ENCODE measurements around the gene SPPL3. TPM values are rescaled to one million over a fixed set of nuclear protein-coding genes. Genes with fewer than 3 reads are reported as not detected.

The SPPL3 gene
- total and polyA plus RNA-seq, 7 experiments from 2014 or later, result 22.8 to 51.8 (median 47.5) TPM

DNA sequence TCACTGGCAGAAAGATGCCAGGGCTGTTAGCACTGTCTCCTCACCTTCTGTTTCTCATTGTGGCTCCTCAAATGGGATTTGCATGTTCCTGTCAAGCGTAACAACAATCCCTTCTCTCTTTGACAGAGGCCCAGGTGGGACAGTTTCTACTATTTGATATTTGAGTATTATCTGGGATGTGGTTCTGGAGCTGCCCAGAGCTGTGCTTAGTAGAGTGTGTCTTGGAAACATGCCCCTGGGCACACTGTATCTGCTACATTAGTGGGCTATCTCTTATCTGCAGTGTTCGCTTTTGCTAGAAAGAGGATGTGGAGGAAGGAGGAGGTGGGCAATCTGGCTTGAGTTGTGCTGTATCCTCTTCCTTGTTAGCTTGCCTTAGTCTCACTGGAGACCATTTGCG lies 182.3 kb downstream of the SPPL3 start:
- ATAC-seq, result no peak
- Histone ChIP-seq H3K4me1 (ENCODE audit: control insufficient read depth in 2 of 2, insufficient read depth in 2 of 2, low read length in 2 of 2) (peaks cover 12 to 13% of the 10 kb centered on the region in 2 donors), H3K27ac (ENCODE audit: low read depth, low read length) (no peak overlapping the region), H3K9me3 (ENCODE audit: control insufficient read depth in 2 of 3, low read length in 3 of 3) (no peaks in the 10 kb centered on the region), H3K36me3 (ENCODE audit: control insufficient read depth in 2 of 3, insufficient read depth in 3 of 3, low read length in 3 of 3) (peaks cover 2 to 60% (median 13%) of the 10 kb centered on the region in 3 experiments), H3K4me3 (ENCODE audit: low read length) (no peak overlapping the region), H3K27me3 (ENCODE audit: control insufficient read depth in 2 of 2, insufficient read depth in 2 of 2, low read length in 2 of 2) (no peaks in the 10 kb centered on the region)
- CTCF ChIA-PET, result no interaction called here
- POLR2A ChIA-PET, result no interaction called here
- H3K36me3 Mint-ChIP-seq, result peaks cover 13 to 51% (median 18%) of the 10 kb centered on the region in 5 donors
- no peak overlapping the region for H3K27ac Mint-ChIP-seq
- H3K4me3 Mint-ChIP-seq, result no peak overlapping the region
- no peak for DNase-seq
- no peaks in the 10 kb centered on the region for H3K27me3 Mint-ChIP-seq
- no peaks in the 10 kb centered on the region for H3K9me3 Mint-ChIP-seq
- H3K4me1 Mint-ChIP-seq, result peaks cover 19 to 40% (median 34%) of the 10 kb centered on the region in 7 donors
- intact Hi-C loops (cut with micrococcal nuclease), result no loop called here

DNA sequence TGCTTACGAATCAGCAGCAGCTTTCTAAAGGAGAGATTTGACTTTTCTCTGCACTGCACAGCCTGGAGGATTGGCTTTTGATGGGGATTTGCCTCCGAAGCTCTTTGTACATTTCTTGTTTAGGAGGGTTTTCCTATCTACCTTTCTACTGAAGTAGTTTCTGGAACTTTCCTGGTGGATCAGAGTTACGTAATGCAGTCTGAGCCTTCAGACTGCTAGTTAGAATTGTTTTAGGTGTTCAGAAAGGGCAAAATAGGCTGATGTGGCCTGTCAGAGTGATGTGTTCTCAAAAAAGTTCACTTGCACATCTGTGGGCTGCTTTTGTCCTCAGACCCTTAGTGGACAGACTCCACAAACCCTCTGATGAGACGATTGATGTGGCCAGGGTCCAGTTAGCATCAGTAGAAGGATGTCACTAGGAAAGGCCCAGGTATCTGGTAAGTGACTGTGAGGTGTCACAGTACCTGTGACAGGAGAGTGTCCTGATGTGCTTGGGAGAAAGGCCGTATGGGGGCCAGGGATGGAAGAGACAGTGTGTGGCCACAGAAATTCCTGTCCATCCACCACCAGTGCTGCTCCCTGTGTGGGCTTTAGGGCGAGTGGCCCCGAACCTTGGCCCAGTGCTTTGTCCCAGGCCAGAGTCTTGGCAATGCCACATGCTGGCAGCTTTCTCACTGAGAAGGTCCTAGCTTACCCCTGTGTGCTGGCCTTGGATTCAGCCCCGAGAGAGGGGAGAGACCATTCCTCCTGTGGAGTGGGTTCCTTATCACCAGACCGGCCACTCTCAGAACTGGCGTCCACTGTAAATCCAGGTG lies 183.0 kb downstream of the SPPL3 start:
- POLR2A ChIA-PET, result no interaction called here
- Histone ChIP-seq H3K4me1 (ENCODE audit: control insufficient read depth in 2 of 2, insufficient read depth in 2 of 2, low read length in 2 of 2) (peaks cover 7 to 8% of the 10 kb centered on the region in 2 donors), H3K27ac (ENCODE audit: low read depth, low read length) (no peak overlapping the region), H3K27me3 (ENCODE audit: control insufficient read depth in 2 of 2, insufficient read depth in 2 of 2, low read length in 2 of 2) (no peaks in the 10 kb centered on the region), H3K36me3 (ENCODE audit: control insufficient read depth in 2 of 3, insufficient read depth in 3 of 3, low read length in 3 of 3) (peaks cover 6 to 67% (median 19%) of the 10 kb centered on the region in 3 experiments), H3K4me3 (ENCODE audit: low read length) (no peak overlapping the region), H3K9me3 (ENCODE audit: control insufficient read depth in 2 of 3, low read length in 3 of 3) (no peaks in the 10 kb centered on the region)
- Mint-ChIP-seq H3K27ac (no peak overlapping the region), H3K27me3 (no peaks in the 10 kb centered on the region), H3K9me3 (no peaks in the 10 kb centered on the region), H3K4me3 (no peak overlapping the region), H3K36me3 (peaks cover 18 to 58% (median 20%) of the 10 kb centered on the region in 5 donors), H3K4me1 (peaks cover 13 to 36% (median 28%) of the 10 kb centered on the region in 7 donors)
- CTCF ChIA-PET, result interaction anchor here (1.5 kb wide), 1 partner anchor 10 kb away, joined by 3 read pairs; no protein-coding TSS in a partner anchor
- DNase-seq (no peak), ATAC-seq (no peak)
- intact Hi-C loops (cut with micrococcal nuclease), result no loop called here

DNA sequence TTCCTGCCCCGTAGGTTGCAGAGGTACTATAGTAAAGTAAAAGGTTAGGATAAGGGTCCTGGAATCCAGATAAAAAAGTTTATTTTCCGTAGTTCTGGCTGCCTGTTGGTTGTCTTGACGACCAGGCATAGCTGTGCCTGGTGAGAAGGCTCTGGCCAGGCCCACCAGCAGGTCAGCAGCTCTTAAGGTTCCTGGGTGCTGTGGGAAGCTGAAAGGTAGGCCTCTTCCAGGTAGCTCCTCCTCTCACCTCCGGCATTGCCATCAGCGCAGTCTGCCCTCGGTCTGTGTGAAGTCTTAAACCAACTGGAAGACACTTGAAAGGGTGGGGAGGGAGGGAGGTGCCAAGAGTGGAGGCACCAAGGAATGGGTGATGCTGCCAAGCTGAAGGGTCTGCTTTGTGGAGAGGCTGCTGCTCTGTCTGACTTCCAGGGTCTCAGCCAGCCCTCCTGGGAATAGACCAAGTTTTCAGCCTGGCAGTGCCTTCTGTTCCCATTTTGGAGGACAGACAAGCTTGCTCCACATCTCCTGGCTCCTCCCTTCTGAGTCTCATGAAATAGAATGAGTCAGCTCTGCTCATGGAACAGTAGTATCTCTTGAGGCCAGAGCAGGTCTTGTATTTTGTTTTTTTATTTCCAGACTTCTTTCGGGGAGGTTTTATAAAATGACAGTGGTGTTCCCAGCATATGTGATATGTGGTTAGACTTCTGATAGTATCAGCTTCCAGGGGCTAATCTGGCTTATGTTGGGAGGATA lies 183.7 kb downstream of the SPPL3 start:
- no peak overlapping the region for H3K27ac ChIP-seq (ENCODE audit: low read depth, low read length)
- peaks cover 12 to 31% (median 24%) of the 10 kb centered on the region in 7 donors for H3K4me1 Mint-ChIP-seq
- H3K4me1 ChIP-seq (ENCODE audit: control insufficient read depth in 2 of 2, insufficient read depth in 2 of 2, low read length in 2 of 2), result peaks cover 5 to 7% of the 10 kb centered on the region in 2 donors
- ATAC-seq (peak; percentile 46), DNase-seq (no peak)
- no peak overlapping the region for H3K27ac Mint-ChIP-seq
- ChIA-PET POLR2A (interaction anchor here (0.9 kb wide), 1 partner anchor 13 kb away, joined by 3 read pairs; no protein-coding TSS in a partner anchor), CTCF (interaction anchor here (1.5 kb wide), 1 partner anchor 9 kb away, joined by 3 read pairs; no protein-coding TSS in a partner anchor)
- H3K9me3 Mint-ChIP-seq, result no peaks in the 10 kb centered on the region
- H3K27me3 ChIP-seq (ENCODE audit: control insufficient read depth in 2 of 2, insufficient read depth in 2 of 2, low read length in 2 of 2), result no peaks in the 10 kb centered on the region
- no peaks in the 10 kb centered on the region for H3K27me3 Mint-ChIP-seq
- peaks cover 6 to 73% (median 22%) of the 10 kb centered on the region in 3 experiments for H3K36me3 ChIP-seq (ENCODE audit: control insufficient read depth in 2 of 3, insufficient read depth in 3 of 3, low read length in 3 of 3)
- H3K9me3 ChIP-seq (ENCODE audit: control insufficient read depth in 2 of 3, low read length in 3 of 3), result no peaks in the 10 kb centered on the region
- H3K4me3 ChIP-seq (ENCODE audit: low read length), result no peak overlapping the region
- H3K36me3 Mint-ChIP-seq, result peaks cover 19 to 62% (median 21%) of the 10 kb centered on the region in 5 donors
- intact Hi-C loops (cut with micrococcal nuclease), result no loop called here
- H3K4me3 Mint-ChIP-seq, result no peak overlapping the region

DNA sequence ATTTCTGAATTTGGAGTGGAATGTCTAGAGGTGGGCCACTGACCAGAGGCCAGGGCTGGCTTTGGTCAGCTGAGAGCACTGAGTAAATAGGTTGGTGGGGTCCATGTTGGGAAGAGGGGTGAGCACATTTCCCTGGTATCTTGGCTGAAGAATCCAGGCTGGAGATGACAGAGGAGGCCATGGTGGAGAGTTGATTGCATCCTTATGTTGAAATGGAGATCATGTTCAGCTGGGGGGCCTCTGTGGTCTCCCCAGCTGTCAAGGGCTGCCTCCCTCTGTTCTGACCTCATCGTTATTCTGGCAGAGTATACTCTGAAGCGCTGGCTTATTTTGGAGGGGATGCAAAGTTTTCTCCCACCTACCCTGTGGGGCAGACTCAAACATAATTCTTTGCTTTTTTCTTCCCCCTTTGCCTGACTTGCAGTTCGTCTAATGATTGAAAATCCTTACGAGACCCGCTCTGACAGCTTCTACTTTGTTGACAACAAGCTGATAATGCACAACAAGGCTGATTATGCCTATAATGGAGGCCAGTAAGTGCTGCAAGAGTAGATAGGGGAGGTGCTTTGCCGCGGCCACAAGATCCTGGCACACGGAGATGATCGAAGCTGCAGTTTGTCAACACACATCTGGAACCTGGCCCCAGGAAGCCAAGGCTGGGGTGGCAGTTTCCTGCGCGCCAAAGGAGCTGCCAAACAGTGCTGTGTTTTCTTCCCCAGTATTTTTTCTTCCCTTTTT lies 184.5 kb downstream of the SPPL3 start:
- H3K4me3 Mint-ChIP-seq, result no peak overlapping the region

DNA sequence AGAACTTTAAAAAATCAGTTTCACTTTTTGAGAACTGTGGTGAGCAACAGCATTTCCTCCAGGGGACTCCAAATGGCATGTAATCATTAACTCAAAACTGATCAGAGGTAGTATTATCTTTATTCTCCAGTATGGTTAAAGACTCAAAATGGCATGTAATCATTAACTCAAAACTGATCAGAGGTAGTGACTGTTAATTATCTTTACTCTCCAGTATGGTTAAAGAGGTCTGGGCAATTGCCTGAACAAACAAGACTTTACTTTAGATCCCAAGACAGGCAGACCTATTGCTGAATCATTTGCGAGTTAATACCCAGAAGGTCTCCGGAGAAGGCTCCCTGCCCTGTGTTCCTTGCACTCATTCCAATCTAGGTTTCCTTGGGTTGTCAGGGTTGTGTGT lies 185.1 kb downstream of the SPPL3 start:
- H3K9me3 ChIP-seq (ENCODE audit: control insufficient read depth in 2 of 3, low read length in 3 of 3), result no peaks in the 10 kb centered on the region
- H3K4me1 ChIP-seq (ENCODE audit: control insufficient read depth in 2 of 2, insufficient read depth in 2 of 2, low read length in 2 of 2), result no peaks in the 10 kb centered on the region
- Mint-ChIP-seq H3K4me3 (no peak overlapping the region), H3K9me3 (no peaks in the 10 kb centered on the region), H3K4me1 (peaks cover 7 to 22% (median 16%) of the 10 kb centered on the region in 7 donors), H3K27me3 (no peaks in the 10 kb centered on the region), H3K27ac (peak overlapping the region in 2 of 9 donors; percentile 11 to 53), H3K36me3 (peaks cover 19 to 65% (median 25%) of the 10 kb centered on the region in 5 donors)
- no peak for ATAC-seq
- ChIA-PET POLR2A (interaction anchor here (0.6 kb wide), 1 partner anchor 200 kb away, joined by 7 read pairs; no protein-coding TSS in a partner anchor), CTCF (no interaction called here)
- H3K36me3 ChIP-seq (ENCODE audit: control insufficient read depth in 2 of 3, insufficient read depth in 3 of 3, low read length in 3 of 3), result peaks cover 6 to 82% (median 22%) of the 10 kb centered on the region in 3 experiments
- no peak overlapping the region for H3K4me3 ChIP-seq (ENCODE audit: low read length)
- intact Hi-C loops (cut with micrococcal nuclease), result loop anchor here in 1 of 2 donors (10.0 kb wide), 1 partner anchor 256 kb away; the partner anchor contains the start of gene HNF1A
- DNase-seq, result no peak
- H3K27ac ChIP-seq (ENCODE audit: low read depth, low read length), result no peak overlapping the region
- no peaks in the 10 kb centered on the region for H3K27me3 ChIP-seq (ENCODE audit: control insufficient read depth in 2 of 2, insufficient read depth in 2 of 2, low read length in 2 of 2)

More for the DNA sequence above, 184.5 kb downstream of the SPPL3 start:
- Histone ChIP-seq H3K36me3 (ENCODE audit: control insufficient read depth in 2 of 3, insufficient read depth in 3 of 3, low read length in 3 of 3) (peaks cover 6 to 78% (median 22%) of the 10 kb centered on the region in 3 experiments), H3K4me3 (ENCODE audit: low read length) (no peak overlapping the region), H3K27me3 (ENCODE audit: control insufficient read depth in 2 of 2, insufficient read depth in 2 of 2, low read length in 2 of 2) (no peaks in the 10 kb centered on the region), H3K4me1 (ENCODE audit: control insufficient read depth in 2 of 2, insufficient read depth in 2 of 2, low read length in 2 of 2) (no peaks in the 10 kb centered on the region), H3K9me3 (ENCODE audit: control insufficient read depth in 2 of 3, low read length in 3 of 3) (no peaks in the 10 kb centered on the region), H3K27ac (ENCODE audit: low read depth, low read length) (no peak overlapping the region)
- intact Hi-C loops (cut with micrococcal nuclease), result loop anchor here in 1 of 2 donors (10.0 kb wide), 1 partner anchor 255 kb away; the partner anchor contains the start of gene HNF1A
- Mint-ChIP-seq H3K27me3 (no peaks in the 10 kb centered on the region), H3K9me3 (no peaks in the 10 kb centered on the region), H3K36me3 (peaks cover 19 to 65% (median 24%) of the 10 kb centered on the region in 5 donors), H3K27ac (peak overlapping the region in 3 of 9 donors; percentile 11 to 70 (median 53)), H3K4me1 (peaks cover 8 to 23% (median 17%) of the 10 kb centered on the region in 7 donors)
- ATAC-seq (no peak), DNase-seq (no peak)
- POLR2A ChIA-PET, result interaction anchor here (0.6 to 0.9 kb wide), 2 partner anchors 12 to 199 kb away, joined by 3 to 7 read pairs; no protein-coding TSS in a partner anchor
- CTCF ChIA-PET, result interaction anchor here (1.5 kb wide), 1 partner anchor 8 kb away, joined by 3 read pairs; no protein-coding TSS in a partner anchor

DNA sequence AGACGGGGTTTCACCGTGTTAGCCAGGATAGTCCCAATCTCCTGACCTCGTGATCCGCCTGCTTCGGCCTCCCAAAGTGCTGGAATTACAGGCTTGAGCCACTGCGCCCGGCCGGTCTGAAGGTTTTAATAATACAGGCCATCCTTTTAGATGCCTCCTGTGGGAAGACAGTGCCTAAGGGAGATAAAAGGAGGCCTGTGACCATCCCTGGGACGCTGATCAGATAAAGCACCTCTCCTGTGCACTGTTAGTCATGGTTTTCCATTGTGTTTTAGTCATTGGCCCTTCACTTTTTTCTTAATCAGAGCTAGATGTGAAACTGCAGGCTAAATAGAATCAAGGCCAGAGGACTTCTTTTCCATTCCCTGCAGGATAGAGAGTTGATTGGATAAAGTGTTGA lies 186.1 kb downstream of the SPPL3 start:
- DNase-seq (no peak), ATAC-seq (no peak)
- no peaks in the 10 kb centered on the region for H3K4me1 ChIP-seq (ENCODE audit: control insufficient read depth in 2 of 2, insufficient read depth in 2 of 2, low read length in 2 of 2)
- peaks cover 19 to 59% (median 29%) of the 10 kb centered on the region in 5 donors for H3K36me3 Mint-ChIP-seq
- intact Hi-C loops (cut with micrococcal nuclease), result loop anchor here in 1 of 2 donors (10.0 kb wide), 1 partner anchor 257 kb away; the partner anchor contains the start of gene HNF1A
- ChIA-PET CTCF (no interaction called here), POLR2A (no interaction called here)
- peak overlapping the region in 1 of 9 donors; percentile 31 for H3K27ac Mint-ChIP-seq
- H3K27ac ChIP-seq (ENCODE audit: low read depth, low read length), result no peak overlapping the region
- peaks cover 12 to 30% (median 21%) of the 10 kb centered on the region in 7 donors for H3K4me1 Mint-ChIP-seq
- no peaks in the 10 kb centered on the region for H3K27me3 Mint-ChIP-seq
- no peaks in the 10 kb centered on the region for H3K9me3 Mint-ChIP-seq
- H3K4me3 ChIP-seq (ENCODE audit: low read length), result no peak overlapping the region
- peaks cover 6 to 81% (median 22%) of the 10 kb centered on the region in 3 experiments for H3K36me3 ChIP-seq (ENCODE audit: control insufficient read depth in 2 of 3, insufficient read depth in 3 of 3, low read length in 3 of 3)
- no peaks in the 10 kb centered on the region for H3K27me3 ChIP-seq (ENCODE audit: control insufficient read depth in 2 of 2, insufficient read depth in 2 of 2, low read length in 2 of 2)
- peak overlapping the region in 1 of 10 donors; percentile 48 for H3K4me3 Mint-ChIP-seq
- H3K9me3 ChIP-seq (ENCODE audit: control insufficient read depth in 2 of 3, low read length in 3 of 3), result no peaks in the 10 kb centered on the region
